HFF-Myc (cell line): Measurements from ENCODE around the gene RAP1A.
"Not testable (repeated sequence)": the region's sequence is repeated elsewhere in the genome, so short reads cannot be mapped to it uniquely, and the experiment has no call there.

Source experiments
- DNase-seq: peaks from one replicate; pipeline ENCODE4 v3.0.0-alpha.2; 2011; ENCODE audit warnings: low read depth; ENCODE audit errors: extremely low read depth
- H3K4me3 ChIP-seq: replicated peaks from 2 replicates; pipeline ENCODE4 v1.5.1; 2011; ENCODE audit warnings: low read depth, mild to moderate bottlenecking, control low read depth, low read length
- CTCF ChIP-seq: IDR thresholded peaks from 2 replicates; pipeline ENCODE4 v1.5.1; 2012; ENCODE audit warnings: mild to moderate bottlenecking, low read depth, low read length, control low read depth; ENCODE audit errors: missing control alignments

The RAP1A gene

DNA sequence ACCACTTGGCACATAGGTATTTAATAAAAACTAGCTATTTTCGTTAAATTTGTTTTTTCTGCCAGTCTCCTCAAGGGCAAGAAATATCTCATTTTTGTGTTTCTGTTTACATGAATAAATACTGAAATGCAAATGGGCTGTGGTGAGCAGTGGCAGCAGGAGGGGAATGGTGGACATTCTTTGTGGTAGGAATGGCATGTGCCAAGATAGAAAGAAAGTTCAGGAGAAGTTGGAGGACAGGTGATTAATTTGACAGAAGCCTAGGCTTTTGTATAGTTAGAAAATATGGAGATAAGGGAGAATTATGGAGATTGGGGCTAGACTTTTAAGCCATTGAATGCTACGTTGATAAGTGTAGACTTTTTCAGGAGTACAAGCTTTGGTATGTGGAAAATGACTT lies 8.6 kb downstream of the RAP1A start:
- no peak overlapping the region for H3K4me3 ChIP-seq
- no peak for TF ChIP-seq CTCF
- no peak for DNase-seq

GRCh38 chr1:111629190-111629954 lies 9.8 kb downstream of the RAP1A start:
- H3K4me3 ChIP-seq = no peak overlapping the region
- no peak for TF ChIP-seq CTCF

GRCh38 chr1:111630567-111630966 lies 11.0 kb downstream of the RAP1A start:
- no peak for TF ChIP-seq CTCF
- no peak overlapping the region for H3K4me3 ChIP-seq
- DNase-seq = no peak

More at GRCh38 chr1:111629190-111629954, 9.8 kb downstream of the RAP1A start:
- no peak for DNase-seq

DNA sequence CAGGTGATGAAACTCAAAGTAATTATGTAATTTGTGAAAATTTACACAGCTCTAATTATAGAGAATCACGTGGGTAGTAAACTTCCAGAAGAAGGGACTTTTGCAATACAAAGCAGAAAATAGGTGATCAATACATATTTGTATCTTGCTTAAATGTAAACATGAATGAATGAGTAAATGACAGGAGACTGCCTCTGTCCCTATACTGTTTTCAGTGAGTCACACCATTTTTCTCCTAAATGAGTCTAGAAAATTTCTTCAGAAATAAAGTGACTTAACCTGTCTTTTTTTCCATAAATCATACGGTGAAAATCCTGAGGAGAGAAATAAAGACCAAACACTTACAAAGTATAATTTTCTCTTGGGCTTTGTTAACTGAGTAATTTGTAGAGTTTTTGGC lies 11.9 kb downstream of the RAP1A start:
- no peak for DNase-seq
- no peak for TF ChIP-seq CTCF
- no peak overlapping the region for H3K4me3 ChIP-seq

DNA sequence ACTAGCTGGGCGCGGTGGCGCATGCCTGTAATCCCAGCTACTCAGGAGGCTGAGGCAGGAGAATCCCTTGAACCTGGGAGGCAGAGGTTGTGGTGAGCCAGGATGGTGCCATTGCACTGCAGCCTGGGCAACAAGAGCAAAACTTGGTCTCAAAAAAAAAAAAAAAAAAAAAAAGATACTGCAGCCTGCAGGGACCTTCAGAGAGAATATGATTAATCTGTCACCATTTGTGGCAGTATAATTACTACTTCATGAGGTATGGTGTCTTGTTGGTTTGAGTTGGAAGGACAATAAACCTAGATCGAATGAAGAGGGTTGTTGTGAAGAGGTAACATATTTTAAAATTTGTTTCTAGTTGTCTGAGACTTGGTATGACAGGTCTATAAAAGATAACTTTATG lies 13.2 kb downstream of the RAP1A start:
- not testable (repeated sequence) for DNase-seq, H3K4me3 ChIP-seq

DNA sequence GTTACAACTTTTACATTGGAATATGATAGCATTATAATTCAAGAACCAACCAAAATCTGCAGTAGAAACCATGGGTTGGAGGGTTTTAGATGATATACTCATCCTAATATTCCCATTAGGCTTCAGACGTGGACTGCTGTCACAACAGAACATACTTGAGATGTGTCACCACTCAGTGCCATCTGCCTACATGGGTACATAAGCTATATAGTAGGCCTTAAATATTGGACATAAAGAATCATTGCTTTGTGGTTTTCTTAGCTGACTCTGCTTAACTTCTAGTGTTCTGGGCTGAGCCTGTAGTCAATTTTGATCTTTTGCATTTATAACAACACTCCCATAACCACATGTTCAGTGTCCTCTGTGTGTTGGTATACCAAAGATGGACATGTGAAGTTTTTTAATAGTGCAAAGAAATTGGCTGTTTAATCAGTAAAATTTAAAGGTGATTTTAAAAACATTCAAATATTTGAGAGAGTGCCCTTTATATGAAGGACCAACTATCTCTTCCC lies 14.2 kb downstream of the RAP1A start:
- no peak overlapping the region for H3K4me3 ChIP-seq
- DNase-seq = no peak
- no peak for TF ChIP-seq CTCF

DNA sequence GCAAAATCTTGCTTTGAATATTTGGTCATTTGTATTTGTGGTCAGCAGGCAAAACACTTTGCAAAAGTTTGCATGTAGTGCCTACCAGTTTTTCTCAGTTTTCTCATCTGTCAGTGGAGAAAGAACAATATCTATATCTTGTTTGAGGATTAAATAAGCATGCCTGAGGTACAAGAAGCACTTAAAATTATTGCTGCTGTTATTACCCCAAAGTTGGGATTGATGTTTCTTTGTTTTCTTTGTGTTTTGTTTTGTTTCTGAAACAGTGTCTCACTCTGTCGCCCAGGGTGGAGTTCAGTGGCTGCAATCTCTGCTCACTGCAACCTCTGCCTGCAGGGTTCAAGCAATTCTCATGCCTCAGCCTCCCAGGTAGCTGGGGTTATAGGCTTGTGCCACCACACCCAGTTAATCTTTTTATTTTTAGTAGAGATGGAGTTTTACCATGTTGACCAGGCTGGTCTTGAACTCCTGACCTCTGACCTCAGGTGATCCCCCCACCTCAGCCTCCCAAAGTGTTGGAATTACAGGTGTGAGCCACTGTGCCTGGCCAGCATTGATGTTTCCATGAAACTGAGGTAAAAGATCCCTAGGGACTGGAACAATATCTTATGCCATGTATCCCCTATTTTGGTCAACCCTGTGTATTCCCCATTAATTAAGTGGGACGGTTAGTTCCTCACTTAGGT lies 15.9 kb downstream of the RAP1A start:
- no peak overlapping the region for H3K4me3 ChIP-seq
- TF ChIP-seq CTCF = no peak
- DNase-seq = no peak
